Prostate gland (tissue), 2 donors: ENCODE results near the gene TAAR8.

Experiments
- CTCF ChIP-seq, 4 experiments: fragments of 200-600 bp in 2 of 4; fragments of 450-650 bp in 2 of 4; sonication (generic) in 2 of 4; IDR thresholded peaks; 1 replicate in 3 of 4; 2 replicates in 1 of 4; pipeline ENCODE4 v1.5.1; 2016 to 2019; ENCODE audit warnings: antibody characterized with exemption in 4 of 4, mild to moderate bottlenecking in 2 of 4, moderate library complexity in 2 of 4
- POLR2A ChIP-seq: fragments of 450-650 bp; IDR thresholded peaks from one replicate; pipeline ENCODE4 v1.6.1; 2016; ENCODE audit warnings: antibody characterized with exemption, mild to moderate bottlenecking

GRCh38 chr6:132512342-132512637 lies 40.2 kb upstream of the TAAR8 start:
- no peak for TF ChIP-seq CTCF (IDR thresholded peaks at IDR 0.05)
- TF ChIP-seq POLR2A = no peak
